ENCODE results near the gene NEK11. TPM values are rescaled to one million over a fixed set of nuclear protein-coding genes. Genes with fewer than 3 reads are reported as not detected.

Gene NEK11
- total RNA-seq, 1 experiment from 2014 or later = 13.2 TPM

- Histone ChIP-seq H3K27ac (no peak overlapping the region), H4K20me1 (ENCODE audit: insufficient read depth) (no peaks in the 10 kb centered on the region), H3K4me2 (no peak overlapping the region), H3K9me3 (ENCODE audit: insufficient read depth, low read depth) (no peaks in the 10 kb centered on the region; the same call in 1 of the 2 replicates), H3F3A (ENCODE audit: insufficient read depth, low read depth) (no peaks in the 10 kb centered on the region), H2AFZ (no peak overlapping the region), H3K79me2 (ENCODE audit: low read depth) (no peaks in the 10 kb centered on the region), H3K27me3 (ENCODE audit: insufficient read depth, low read depth) (no peaks in the 10 kb centered on the region), H3K36me3 (ENCODE audit: low read depth) (no peaks in the 10 kb centered on the region), H3K4me1 (replicated peaks; ENCODE audit: insufficient read depth) (no peaks in the 10 kb centered on the region), H3K9me2 (ENCODE audit: insufficient read depth) (no peaks in the 10 kb centered on the region), H3K4me3 (no peak overlapping the region)
- DNase-seq = no peak
- TF ChIP-seq CTCF (conservative IDR thresholded peaks at IDR 0.05) = no peak
- intact Hi-C loops (cut with micrococcal nuclease; ENCODE audit: unreplicated experiment) = no loop called here
- no TSS peak for BruUV-seq (replicated peaks)
- CTCF ChIA-PET = no interaction called here
- POLR2A ChIA-PET (ENCODE audit: unreplicated experiment) = no interaction called here
These were observed 20.9 kb downstream of the NEK11 start for GRCh38 chr3:131047582-131047981.

- ChIA-PET POLR2A (ENCODE audit: unreplicated experiment) (no interaction called here), CTCF (no interaction called here)
- TF ChIP-seq EZH2 (IDR thresholded peaks at IDR 0.05; ENCODE audit: low read depth) = no peak
- no peak for TF ChIP-seq CTCF (conservative IDR thresholded peaks at IDR 0.05)
- no peak overlapping the region for H2AFZ ChIP-seq
- no peaks in the 10 kb centered on the region for H3K9me2 ChIP-seq (ENCODE audit: insufficient read depth)
- H3K4me3 ChIP-seq = no peak overlapping the region
- no peaks in the 10 kb centered on the region for H3K27me3 ChIP-seq (ENCODE audit: insufficient read depth, low read depth)
- no peaks in the 10 kb centered on the region for H4K20me1 ChIP-seq (ENCODE audit: insufficient read depth)
- no peak for DNase-seq
- H3K36me3 ChIP-seq (ENCODE audit: low read depth) = no peaks in the 10 kb centered on the region
- no peaks in the 10 kb centered on the region; the same call in 1 of the 2 replicates for H3K9me3 ChIP-seq (ENCODE audit: insufficient read depth, low read depth)
- H3K27ac ChIP-seq = no peak overlapping the region
- H3F3A ChIP-seq (ENCODE audit: insufficient read depth, low read depth) = no peaks in the 10 kb centered on the region
- H3K4me1 ChIP-seq (replicated peaks; ENCODE audit: insufficient read depth) = no peaks in the 10 kb centered on the region
- intact Hi-C loops (cut with micrococcal nuclease; ENCODE audit: unreplicated experiment) = no loop called here
- H3K4me2 ChIP-seq = no peak overlapping the region
- H3K79me2 ChIP-seq (ENCODE audit: low read depth) = no peaks in the 10 kb centered on the region
- BruUV-seq (replicated peaks) = no TSS peak
These were observed 21.4 kb downstream of the NEK11 start for GRCh38 chr3:131048030-131048429.

- H3K4me3 ChIP-seq = no peak overlapping the region
- no peak overlapping the region for H3K4me2 ChIP-seq
- no peaks in the 10 kb centered on the region for H3K9me2 ChIP-seq (ENCODE audit: insufficient read depth)
- H3K27ac ChIP-seq = no peak overlapping the region
- no peak for TF ChIP-seq EZH2 (IDR thresholded peaks at IDR 0.05; ENCODE audit: low read depth)
- TF ChIP-seq CTCF (conservative IDR thresholded peaks at IDR 0.05) = no peak
- ChIA-PET CTCF (no interaction called here), POLR2A (ENCODE audit: unreplicated experiment) (no interaction called here)
- BruUV-seq (replicated peaks) = no TSS peak
- no peaks in the 10 kb centered on the region for H3K4me1 ChIP-seq (replicated peaks; ENCODE audit: insufficient read depth)
- H3K9me3 ChIP-seq (ENCODE audit: insufficient read depth, low read depth) = no peaks in the 10 kb centered on the region
- no peaks in the 10 kb centered on the region for H3K36me3 ChIP-seq (ENCODE audit: low read depth)
- no peaks in the 10 kb centered on the region for H3K79me2 ChIP-seq (ENCODE audit: low read depth)
- no peaks in the 10 kb centered on the region for H3K27me3 ChIP-seq (ENCODE audit: insufficient read depth, low read depth)
- no peak overlapping the region for H2AFZ ChIP-seq
- H3F3A ChIP-seq (ENCODE audit: insufficient read depth, low read depth) = no peaks in the 10 kb centered on the region
- intact Hi-C loops (cut with micrococcal nuclease; ENCODE audit: unreplicated experiment) = no loop called here
- no peaks in the 10 kb centered on the region for H4K20me1 ChIP-seq (ENCODE audit: insufficient read depth)
- DNase-seq = no peak
These were observed 23.3 kb downstream of the NEK11 start for GRCh38 chr3:131050001-131050400.

Measured in PC-9 (cell line).